Panc1 (cell line): ENCODE measurements around the gene CCDC9B. TPM values are rescaled to one million over a fixed set of nuclear protein-coding genes. Genes with fewer than 3 reads are reported as not detected.

Experiments
- ATAC-seq: fragments of 200-7000 bp; cut with Tn5 transposase; 2 replicates; pipeline ENCODE4 v1.9.1; 2020; ENCODE audit warnings: mild to moderate bottlenecking, moderate library complexity
- BruUV-seq: library from RNA; stranded (reverse); fragments of 400-500 nt; replicated peaks from 2 replicates; lab custom pipeline; 2021; lab: Mats Ljungman, UMichigan
- CTCF ChIA-PET: fragments of 300-600 bp; sonication (Branson Sonifier 250); formaldehyde crosslinking; loops from one replicate; lab custom pipeline; 2022; ENCODE audit warnings: antibody characterized with exemption; lab: Charles Lee
- POLR2A ChIA-PET: fragments of 300-600 bp; sonication (Branson Sonifier 250); formaldehyde crosslinking; loops from one replicate; lab custom pipeline; 2022; ENCODE audit warnings: antibody characterized with exemption; lab: Charles Lee
- DNase-seq: peaks from one replicate; pipeline ENCODE4 v3.0.0-alpha.2; 2010; ENCODE audit warnings: low read depth, low spot score
- H3K27ac ChIP-seq: 2 replicates; pipeline ENCODE4 v1.5.1; 2011; ENCODE audit warnings: mild to moderate bottlenecking, low read length, inconsistent platforms
- H3K27me3 ChIP-seq: fragments of 200-500 bp; sonication (Bioruptor generic); 2 replicates; pipeline ENCODE4 v1.6.0; 2014; ENCODE audit warnings: low read length, inconsistent platforms; ENCODE audit not compliant: control insufficient read depth, insufficient read depth
- H3K36me3 ChIP-seq: fragments of 200-500 bp; sonication (Bioruptor generic); 2 replicates; pipeline ENCODE4 v1.5.1; 2014; ENCODE audit warnings: inconsistent platforms, mild to moderate bottlenecking, low read length, moderate library complexity; ENCODE audit not compliant: control insufficient read depth, insufficient read depth
- H3K4me1 ChIP-seq: 2 replicates; pipeline ENCODE4 v1.5.1; 2011; ENCODE audit warnings: inconsistent platforms, mild to moderate bottlenecking, low read length, moderate library complexity; ENCODE audit not compliant: control insufficient read depth, insufficient read depth
- H3K4me3 ChIP-seq, 2 experiments: 2 replicates each; pipeline ENCODE4 v1.5.1; 2011 to 2012; ENCODE audit warnings: low read depth in 2 of 2, low read length in 2 of 2, mild to moderate bottlenecking in 2 of 2, inconsistent platforms in 1 of 2, moderate library complexity in 1 of 2
- H3K9me3 ChIP-seq: fragments of 200-500 bp; sonication (Bioruptor generic); 2 replicates; pipeline ENCODE4 v1.5.1; 2014; ENCODE audit warnings: low read depth, mild to moderate bottlenecking, inconsistent platforms, low read length, moderate library complexity; ENCODE audit not compliant: control insufficient read depth, insufficient read depth
- POLR2AphosphoS5 ChIP-seq: IDR thresholded peaks from 2 replicates; pipeline ENCODE4 v1.6.1; 2012; ENCODE audit warnings: mild to moderate bottlenecking, low read depth, low read length, moderate library complexity
- SIN3A ChIP-seq: IDR thresholded peaks from 2 replicates; pipeline ENCODE4 v1.6.1; 2012; ENCODE audit warnings: low read depth, mild to moderate bottlenecking, low read length, moderate library complexity, borderline replicate concordance; ENCODE audit not compliant: insufficient read depth
- TCF7L2 ChIP-seq: IDR thresholded peaks from 2 replicates; pipeline ENCODE4 v1.6.1; 2011; ENCODE audit warnings: mild to moderate bottlenecking, low read depth, low read length, inconsistent platforms
- in situ Hi-C: cut with HindIII; loops from 2 replicates; pipeline ENCODE4 v1.10.0; 2016; ENCODE audit warnings: low sequenced_read_pairs, low pct_unique_long_range_greater_than_20kb
- intact Hi-C: fragments of 100-400 bp; cut with micrococcal nuclease; formaldehyde crosslinking; loops from one replicate; pipeline ENCODE4 v1.10.0; 2022; ENCODE audit not compliant: unreplicated experiment
- total RNA-seq: library from RNA; stranded (reverse); gene quantifications from one replicate; pipeline ENCODE4 v1.2.1, GENCODE V29; 2021; ENCODE audit not compliant: unreplicated experiment
- TF ChIP-seq, protein P1 (sequence below), 2 experiments: IDR thresholded peaks; 2 replicates each; pipeline ENCODE4 v1.6.1; 2011 to 2012; ENCODE audit warnings: low read depth in 2 of 2, control low read depth in 1 of 2, low read length in 1 of 2, mild to moderate bottlenecking in 1 of 2, moderate library complexity in 1 of 2; ENCODE audit not compliant: insufficient read depth in 1 of 2
- TF ChIP-seq, protein P2 (sequence below): fragments of 450-650 bp; IDR thresholded peaks from 2 replicates; pipeline ENCODE4 v1.5.1; 2017; ENCODE audit warnings: mild to moderate bottlenecking

Gene CCDC9B
- total RNA-seq, 1 experiment from 2014 or later, result 55.9 TPM

DNA sequence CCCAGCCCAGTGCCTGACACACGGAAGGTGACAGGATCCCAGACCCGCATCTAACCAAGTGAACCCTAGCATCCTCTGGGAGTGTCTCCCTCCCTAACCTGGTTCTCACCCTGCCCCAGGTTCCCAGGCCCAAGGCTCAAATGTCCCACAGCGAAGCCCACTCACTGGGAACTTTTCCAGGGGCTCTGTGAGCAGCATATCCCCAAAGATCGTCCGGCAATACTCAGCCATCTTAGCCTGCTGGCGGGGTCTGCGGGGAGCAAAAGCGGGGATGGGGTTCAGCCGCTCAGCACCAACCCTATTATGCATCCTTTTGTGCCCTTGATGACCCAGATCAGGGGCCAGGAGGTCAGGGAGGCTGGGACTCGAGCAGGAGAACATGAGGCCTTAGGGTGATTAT is 43.4 kb downstream of the CCDC9B start:
- intact Hi-C loops (no loop called here), in situ Hi-C loops (no loop called here)
- TF ChIP-seq, protein P1, sequence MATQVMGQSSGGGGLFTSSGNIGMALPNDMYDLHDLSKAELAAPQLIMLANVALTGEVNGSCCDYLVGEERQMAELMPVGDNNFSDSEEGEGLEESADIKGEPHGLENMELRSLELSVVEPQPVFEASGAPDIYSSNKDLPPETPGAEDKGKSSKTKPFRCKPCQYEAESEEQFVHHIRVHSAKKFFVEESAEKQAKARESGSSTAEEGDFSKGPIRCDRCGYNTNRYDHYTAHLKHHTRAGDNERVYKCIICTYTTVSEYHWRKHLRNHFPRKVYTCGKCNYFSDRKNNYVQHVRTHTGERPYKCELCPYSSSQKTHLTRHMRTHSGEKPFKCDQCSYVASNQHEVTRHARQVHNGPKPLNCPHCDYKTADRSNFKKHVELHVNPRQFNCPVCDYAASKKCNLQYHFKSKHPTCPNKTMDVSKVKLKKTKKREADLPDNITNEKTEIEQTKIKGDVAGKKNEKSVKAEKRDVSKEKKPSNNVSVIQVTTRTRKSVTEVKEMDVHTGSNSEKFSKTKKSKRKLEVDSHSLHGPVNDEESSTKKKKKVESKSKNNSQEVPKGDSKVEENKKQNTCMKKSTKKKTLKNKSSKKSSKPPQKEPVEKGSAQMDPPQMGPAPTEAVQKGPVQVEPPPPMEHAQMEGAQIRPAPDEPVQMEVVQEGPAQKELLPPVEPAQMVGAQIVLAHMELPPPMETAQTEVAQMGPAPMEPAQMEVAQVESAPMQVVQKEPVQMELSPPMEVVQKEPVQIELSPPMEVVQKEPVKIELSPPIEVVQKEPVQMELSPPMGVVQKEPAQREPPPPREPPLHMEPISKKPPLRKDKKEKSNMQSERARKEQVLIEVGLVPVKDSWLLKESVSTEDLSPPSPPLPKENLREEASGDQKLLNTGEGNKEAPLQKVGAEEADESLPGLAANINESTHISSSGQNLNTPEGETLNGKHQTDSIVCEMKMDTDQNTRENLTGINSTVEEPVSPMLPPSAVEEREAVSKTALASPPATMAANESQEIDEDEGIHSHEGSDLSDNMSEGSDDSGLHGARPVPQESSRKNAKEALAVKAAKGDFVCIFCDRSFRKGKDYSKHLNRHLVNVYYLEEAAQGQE (IDR thresholded peaks at IDR 0.05; ENCODE audit: insufficient read depth in 1 of 2, low read depth in 2 of 2, low read length in 1 of 2), result no peak
- TF ChIP-seq TCF7L2 (no peak), POLR2AphosphoS5 (no peak)
- Histone ChIP-seq H3K9me3 (peaks cover 6% of the 10 kb centered on the region; the same call in 1 of the 2 replicates), H3K27ac (no peak overlapping the region), H3K36me3 (no peaks in the 10 kb centered on the region), H3K27me3 (no peaks in the 10 kb centered on the region), H3K4me1 (no peaks in the 10 kb centered on the region), H3K4me3 (no peak overlapping the region)
- ChIA-PET CTCF (no interaction called here), POLR2A (no interaction called here)
- no TSS peak for BruUV-seq
- ATAC-seq (no peak), DNase-seq (no peak)

DNA sequence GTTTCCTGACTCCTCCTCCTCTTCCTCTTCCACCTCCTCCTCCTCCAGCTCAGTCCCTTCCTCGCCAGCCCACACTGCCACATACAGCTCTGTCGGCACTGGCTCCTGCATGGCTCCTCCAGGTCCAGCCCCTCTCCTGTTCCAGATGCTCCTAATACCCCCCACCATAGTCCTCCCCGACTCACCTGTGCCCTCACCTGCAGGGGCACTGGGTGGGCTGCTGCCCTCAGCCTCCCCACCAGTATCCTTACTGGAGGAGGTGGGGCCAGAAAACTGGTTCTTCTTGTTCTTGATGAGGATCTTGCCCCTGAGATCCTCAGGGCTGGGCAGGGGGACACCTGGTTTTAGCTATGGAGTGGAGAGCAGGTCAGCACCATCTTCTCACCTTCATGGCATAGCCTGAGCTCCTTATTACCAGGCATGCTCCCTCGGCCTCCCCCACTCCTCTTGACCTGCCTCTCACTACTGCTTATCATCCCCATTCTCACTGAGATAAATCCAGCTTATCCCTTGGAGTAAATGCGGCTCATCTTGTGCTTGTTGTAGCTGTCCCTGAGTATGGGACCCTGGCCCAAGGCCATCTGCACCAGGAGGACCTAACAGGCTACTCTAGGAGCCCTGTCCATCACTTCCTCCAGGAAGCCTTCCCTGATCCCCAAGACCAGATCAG is 44.0 kb downstream of the CCDC9B start:
- CTCF ChIA-PET, result no interaction called here
- intact Hi-C loops (no loop called here), in situ Hi-C loops (no loop called here)
- ATAC-seq (no peak), DNase-seq (no peak)
- Histone ChIP-seq H3K4me3 (no peak overlapping the region), H3K4me1 (no peaks in the 10 kb centered on the region), H3K27me3 (no peaks in the 10 kb centered on the region), H3K9me3 (peaks cover 6% of the 10 kb centered on the region; the same call in 1 of the 2 replicates), H3K36me3 (no peaks in the 10 kb centered on the region), H3K27ac (no peak overlapping the region)
- TF ChIP-seq, protein P2, sequence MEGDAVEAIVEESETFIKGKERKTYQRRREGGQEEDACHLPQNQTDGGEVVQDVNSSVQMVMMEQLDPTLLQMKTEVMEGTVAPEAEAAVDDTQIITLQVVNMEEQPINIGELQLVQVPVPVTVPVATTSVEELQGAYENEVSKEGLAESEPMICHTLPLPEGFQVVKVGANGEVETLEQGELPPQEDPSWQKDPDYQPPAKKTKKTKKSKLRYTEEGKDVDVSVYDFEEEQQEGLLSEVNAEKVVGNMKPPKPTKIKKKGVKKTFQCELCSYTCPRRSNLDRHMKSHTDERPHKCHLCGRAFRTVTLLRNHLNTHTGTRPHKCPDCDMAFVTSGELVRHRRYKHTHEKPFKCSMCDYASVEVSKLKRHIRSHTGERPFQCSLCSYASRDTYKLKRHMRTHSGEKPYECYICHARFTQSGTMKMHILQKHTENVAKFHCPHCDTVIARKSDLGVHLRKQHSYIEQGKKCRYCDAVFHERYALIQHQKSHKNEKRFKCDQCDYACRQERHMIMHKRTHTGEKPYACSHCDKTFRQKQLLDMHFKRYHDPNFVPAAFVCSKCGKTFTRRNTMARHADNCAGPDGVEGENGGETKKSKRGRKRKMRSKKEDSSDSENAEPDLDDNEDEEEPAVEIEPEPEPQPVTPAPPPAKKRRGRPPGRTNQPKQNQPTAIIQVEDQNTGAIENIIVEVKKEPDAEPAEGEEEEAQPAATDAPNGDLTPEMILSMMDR, result no peak
- TF ChIP-seq TCF7L2 (no peak), SIN3A (no peak), POLR2AphosphoS5 (no peak)
- TF ChIP-seq, protein P1 (IDR thresholded peaks at IDR 0.05; ENCODE audit: insufficient read depth in 1 of 2, low read depth in 2 of 2, low read length in 1 of 2), result no peak
- POLR2A ChIA-PET, result no interaction called here
- no TSS peak for BruUV-seq
